ENCODE results near the gene ATMIN. TPM values are rescaled to one million over a fixed set of nuclear protein-coding genes. Genes with fewer than 3 reads are reported as not detected.

Gene ATMIN
- total RNA-seq, 1 donor from 2014 or later: 41.3 TPM

- DNase-seq (ENCODE audit: low read depth) (no peak), FAIRE-seq (no peak)
- Histone ChIP-seq H3K4me3 (ENCODE audit: low read depth, low read length) (no peak overlapping the region), H3K27me3 (ENCODE audit: control insufficient read depth, insufficient read depth, low read length) (no peaks in the 10 kb centered on the region), H3K36me3 (ENCODE audit: control insufficient read depth, insufficient read depth, low read length) (no peaks in the 10 kb centered on the region)
- no peak for TF ChIP-seq CTCF (IDR thresholded peaks at IDR 0.05; ENCODE audit: insufficient read depth, low read length, severe bottlenecking)
Observed at GRCh38 chr16:81081014-81081413, 45.4 kb downstream of the ATMIN start.

- no peak overlapping the region for H3K4me3 ChIP-seq (ENCODE audit: low read depth, low read length)
- no peaks in the 10 kb centered on the region for H3K36me3 ChIP-seq (ENCODE audit: control insufficient read depth, insufficient read depth, low read length)
- H3K27me3 ChIP-seq (ENCODE audit: control insufficient read depth, insufficient read depth, low read length): no peaks in the 10 kb centered on the region
- no peak for FAIRE-seq
- TF ChIP-seq CTCF (IDR thresholded peaks at IDR 0.05; ENCODE audit: insufficient read depth, low read length, severe bottlenecking): no peak
- no peak for DNase-seq (ENCODE audit: low read depth)
Observed at GRCh38 chr16:81088836-81089235, 53.2 kb downstream of the ATMIN start.

DNA sequence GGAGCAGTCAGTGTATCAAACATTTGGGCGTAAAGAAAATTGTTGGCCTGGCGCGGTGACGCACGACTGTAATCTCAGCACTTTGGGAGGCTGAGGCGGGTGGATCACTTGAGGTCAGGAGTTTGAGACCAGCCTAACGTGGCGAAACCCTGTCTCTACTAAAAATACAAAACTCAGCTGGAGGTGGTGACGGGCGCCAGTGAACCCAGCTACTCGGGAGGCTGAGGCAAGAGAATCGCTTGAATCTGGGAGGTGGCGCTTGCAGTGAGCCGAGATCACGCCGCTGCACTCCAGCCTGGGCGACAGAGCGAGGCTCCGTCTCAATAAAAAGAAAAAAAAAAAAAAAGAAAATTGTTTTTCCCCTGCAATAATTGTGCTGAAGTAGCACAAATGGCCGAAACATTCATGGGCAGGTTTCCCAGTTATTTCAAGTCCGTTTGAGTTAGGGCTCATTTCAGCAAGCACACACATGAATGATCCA lies 59.2 kb downstream of the ATMIN start:
- FAIRE-seq (no peak), DNase-seq (ENCODE audit: low read depth) (no peak)
- no peak for TF ChIP-seq CTCF (IDR thresholded peaks at IDR 0.05; ENCODE audit: insufficient read depth, low read length, severe bottlenecking)
- Histone ChIP-seq H3K27me3 (ENCODE audit: control insufficient read depth, insufficient read depth, low read length) (no peaks in the 10 kb centered on the region), H3K4me3 (ENCODE audit: low read depth, low read length) (no peak overlapping the region), H3K36me3 (ENCODE audit: control insufficient read depth, insufficient read depth, low read length) (no peaks in the 10 kb centered on the region)

- DNase-seq (ENCODE audit: low read depth) (no peak), FAIRE-seq (no peak)
- Histone ChIP-seq H3K4me3 (ENCODE audit: low read depth, low read length) (peak overlapping the region; percentile 84), H3K36me3 (ENCODE audit: control insufficient read depth, insufficient read depth, low read length) (no peaks in the 10 kb centered on the region), H3K27me3 (ENCODE audit: control insufficient read depth, insufficient read depth, low read length) (no peaks in the 10 kb centered on the region)
- no peak for TF ChIP-seq CTCF (IDR thresholded peaks at IDR 0.05; ENCODE audit: insufficient read depth, low read length, severe bottlenecking)
Observed at GRCh38 chr16:81095653-81095952, 60.0 kb downstream of the ATMIN start.

DNA sequence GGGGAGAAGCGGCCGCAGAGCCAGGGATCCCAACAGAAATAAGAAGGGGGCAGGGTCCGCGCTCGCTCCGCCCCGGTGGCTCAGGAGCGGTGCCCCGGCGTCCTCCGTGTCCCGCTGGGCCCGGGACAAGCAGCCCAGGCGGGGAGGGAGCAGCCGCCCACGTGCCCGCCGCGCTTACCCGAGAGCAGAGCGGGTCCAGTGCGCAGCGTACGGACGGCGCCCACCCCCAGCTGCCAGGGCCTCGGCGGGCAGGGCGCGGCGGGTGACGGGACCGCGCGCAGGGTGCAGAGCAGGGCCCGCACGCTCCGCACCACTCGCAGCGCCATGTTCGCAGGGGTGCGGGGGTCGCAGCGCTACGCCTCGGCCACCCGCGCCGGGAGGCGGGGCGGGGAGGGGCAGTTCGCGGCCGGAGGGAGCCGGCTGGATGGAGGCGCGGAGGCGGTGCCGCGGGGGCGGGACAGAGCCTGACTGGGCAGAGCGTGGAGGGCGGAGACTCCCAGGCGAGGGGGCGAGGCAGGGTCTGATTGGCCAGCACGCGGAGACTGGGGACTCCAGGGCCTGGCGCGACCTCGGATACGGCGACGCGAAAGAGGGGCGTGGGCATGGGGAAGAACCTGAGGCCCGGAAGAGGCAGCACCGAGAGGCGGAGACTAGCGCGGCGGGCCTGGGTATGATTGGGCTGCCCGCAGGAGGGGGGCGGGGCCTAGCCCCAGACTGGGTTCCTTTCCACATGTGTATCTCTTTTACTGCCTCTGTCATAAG lies 60.5 kb downstream of the ATMIN start, which contains the start of gene GCSH:
Gene GCSH, minus strand, starts transcription at position 443 of the 762 bp plus-strand sequence. Its CDS starts 117 bp downstream, at position 326.
- H3K27me3 ChIP-seq (ENCODE audit: control insufficient read depth, insufficient read depth, low read length): no peaks in the 10 kb centered on the region
- no peak for FAIRE-seq
- no peak for TF ChIP-seq CTCF (IDR thresholded peaks at IDR 0.05; ENCODE audit: insufficient read depth, low read length, severe bottlenecking)
- DNase-seq (ENCODE audit: low read depth): peak; percentile 96
- H3K4me3 ChIP-seq (ENCODE audit: low read depth, low read length): peak within 1 kb of the TSS; percentile 84
- no peaks in the 10 kb centered on the region for H3K36me3 ChIP-seq (ENCODE audit: control insufficient read depth, insufficient read depth, low read length)

All from bronchial epithelial cell (primary cell).